Bronchial smooth muscle cell (primary cell): Measurements from ENCODE around the gene TUBB4B. TPM values are rescaled to one million over a fixed set of nuclear protein-coding genes. Genes with fewer than 3 reads are reported as not detected.

Experiments
- total RNA-seq: library from RNA; depleted of rRNA; stranded (reverse); fragments of >200 nt; gene quantifications from 2 replicates; pipeline ENCODE4 v1.2.1, GENCODE V29; 2014

The TUBB4B gene
- total RNA-seq, result 84.7 and 125 TPM in 2 replicates

GRCh38 chr9:137240841-137241489 lies at the start of gene TUBB4B:
Gene TUBB4B, plus strand, starts transcription at chr9:137241287. Its CDS starts 74 bp downstream, at chr9:137241361.

GRCh38 chr9:137200311-137201204 lies 40.5 kb upstream of the TUBB4B start, which contains the start of gene TPRN:
Gene TPRN, minus strand, starts transcription at chr9:137200741. Its CDS starts 30 bp downstream, at chr9:137200711.

GRCh38 chr9:137205126-137206069 lies 35.7 kb upstream of the TUBB4B start, which contains the start of the genes NDOR1 and TMEM203:
Gene NDOR1, plus strand, starts transcription at chr9:137205700. Its CDS starts 78 bp downstream, at chr9:137205778.
Gene TMEM203, minus strand, starts transcription at chr9:137205648. Its CDS starts 234 bp downstream, at chr9:137205414.

GRCh38 chr9:137222190-137223077 lies 18.7 kb upstream of the TUBB4B start, which contains the start of gene RNF208:
Gene RNF208, minus strand, starts transcription at chr9:137222240. Its CDS starts 1,028 bp downstream, at chr9:137221212.

GRCh38 chr9:137224830-137225694 lies 16.0 kb upstream of the TUBB4B start, which contains the start of gene CYSRT1:
Gene CYSRT1, plus strand, starts transcription at chr9:137225174. Its CDS starts 448 bp downstream, at chr9:137225622.

GRCh38 chr9:137227054-137227852 lies 13.8 kb upstream of the TUBB4B start, which contains the start of gene RNF224:
Gene RNF224, plus strand, starts transcription at chr9:137227502. Its CDS starts 834 bp downstream, at chr9:137228336.

GRCh38 chr9:137230705-137231371 lies 10.2 kb upstream of the TUBB4B start, which contains the start of gene SLC34A3:
Gene SLC34A3, plus strand, starts transcription at chr9:137230901. Its CDS starts 802 bp downstream, at chr9:137231703.

GRCh38 chr9:137251194-137251461 lies 10.0 kb downstream of the TUBB4B start, which contains the start of gene STPG3:
Gene STPG3, plus strand, starts transcription at chr9:137251286. Its CDS starts 1 bp downstream, at chr9:137251287.

GRCh38 chr9:137254624-137255447 lies 13.7 kb downstream of the TUBB4B start, which contains the start of gene NELFB:
Gene NELFB, plus strand, starts transcription at chr9:137255327.

GRCh38 chr9:137277329-137278041 lies 36.4 kb downstream of the TUBB4B start, which contains the start of gene TOR4A:
Gene TOR4A, plus strand, starts transcription at chr9:137277726. Its CDS starts 964 bp downstream, at chr9:137278690.

Other genes starting within 250 kb of the TUBB4B start
- 5.8 and 8.5 TPM in 2 replicates for gene PAXX, start 248.9 kb upstream of the TUBB4B start, total RNA-seq
- gene CLIC3, start 244.7 kb upstream of the TUBB4B start, total RNA-seq, result 6.8 and 8.2 TPM in 2 replicates
- 14.2 and 23.9 TPM in 2 replicates for gene ABCA2, start 213.1 kb upstream of the TUBB4B start, total RNA-seq
- not detected in 2 replicates for gene FUT7, start 209.2 kb upstream of the TUBB4B start, total RNA-seq
- gene NPDC1, start 195.1 kb upstream of the TUBB4B start, total RNA-seq, result 11.5 and 13.1 TPM in 2 replicates
- gene ENTPD2, start 187.2 kb upstream of the TUBB4B start, total RNA-seq, result under 0.01 TPM in 1 of 2 replicates, not detected in the other
- gene SAPCD2, start 170.7 kb upstream of the TUBB4B start, total RNA-seq, result 0.26 and 0.47 TPM in 2 replicates
- gene UAP1L1, start 163.8 kb upstream of the TUBB4B start, total RNA-seq, result 16.2 and 18.1 TPM in 2 replicates
- 73.7 and 76.9 TPM in 2 replicates for gene MAN1B1, start 154.3 kb upstream of the TUBB4B start, total RNA-seq
- gene DPP7, start 126.6 kb upstream of the TUBB4B start, total RNA-seq, result 67.8 and 115 TPM in 2 replicates
- under 0.01 TPM in 1 of 2 replicates, not detected in the other for gene GRIN1, start 102.1 kb upstream of the TUBB4B start, total RNA-seq
- gene LRRC26, start 71.2 kb upstream of the TUBB4B start, total RNA-seq, result not detected in 2 replicates
- gene TMEM210, start 69.2 kb upstream of the TUBB4B start, total RNA-seq, result not detected in 2 replicates
- gene ANAPC2, start 52.7 kb upstream of the TUBB4B start, total RNA-seq, result 27.1 and 29.3 TPM in 2 replicates
- 58.4 and 64.2 TPM in 2 replicates for gene SSNA1, start 52.6 kb upstream of the TUBB4B start, total RNA-seq
- 3.9 and 5.4 TPM in 2 replicates for gene TPRN, start 40.5 kb upstream of the TUBB4B start, total RNA-seq
- 26.8 and 30.9 TPM in 2 replicates for gene TMEM203, start 35.6 kb upstream of the TUBB4B start, total RNA-seq
- 2.2 and 2.3 TPM in 2 replicates for gene NDOR1, start 35.6 kb upstream of the TUBB4B start, total RNA-seq
- gene RNF208, start 19.0 kb upstream of the TUBB4B start, total RNA-seq, result 0.09 and 0.16 TPM in 2 replicates
- 0.17 and 0.63 TPM in 2 replicates for gene CYSRT1, start 16.1 kb upstream of the TUBB4B start, total RNA-seq
- gene RNF224, start 13.8 kb upstream of the TUBB4B start, total RNA-seq, result 0.09 TPM in 1 of 2 replicates, not detected in the other
- not detected in 2 replicates for gene SLC34A3, start 10.4 kb upstream of the TUBB4B start, total RNA-seq
- gene STPG3, start 10.0 kb downstream of the TUBB4B start, total RNA-seq, result 0.16 TPM in 1 of 2 replicates, not detected in the other
- gene NELFB, start 14.0 kb downstream of the TUBB4B start, total RNA-seq, result 39.2 and 49.2 TPM in 2 replicates
- 5.8 and 11.5 TPM in 2 replicates for gene TOR4A, start 36.4 kb downstream of the TUBB4B start, total RNA-seq
- gene NRARP, start 61.0 kb downstream of the TUBB4B start, total RNA-seq, result 0.09 and 0.16 TPM in 2 replicates
- 8.0 and 9.5 TPM in 2 replicates for gene EXD3, start 181.9 kb downstream of the TUBB4B start, total RNA-seq
- 0.26 and 0.95 TPM in 2 replicates for gene NOXA1, start 182.1 kb downstream of the TUBB4B start, total RNA-seq
- gene ENTPD8, start 200.1 kb downstream of the TUBB4B start, total RNA-seq, result under 0.01 TPM in 1 of 2 replicates, not detected in the other
- 10.5 and 11.3 TPM in 2 replicates for gene NSMF, start 218.0 kb downstream of the TUBB4B start, total RNA-seq